T-helper 9 cell (primary cell): ENCODE measurements around the gene TCF7L1.
"Not testable (repeated sequence)": the region's sequence is repeated elsewhere in the genome, so short reads cannot be mapped to it uniquely, and the experiment has no call there.

Experiments used
- DNase-seq: peaks from one replicate; pipeline ENCODE4 v3.0.0-alpha.2; 2020

Gene TCF7L1

GRCh38 chr2:85133751-85134254 lies 611 bp downstream of the TCF7L1 start:
- no peak for DNase-seq

- no peak for DNase-seq
Measured at GRCh38 chr2:85134255-85134895, 1.2 kb downstream of the TCF7L1 start.

- DNase-seq: no peak
Measured at GRCh38 chr2:85134896-85135659, 1.9 kb downstream of the TCF7L1 start.

- DNase-seq: no peak
Measured at GRCh38 chr2:85135660-85135914, 2.4 kb downstream of the TCF7L1 start.

- no peak for DNase-seq
Measured at GRCh38 chr2:85137156-85137555, 4.0 kb downstream of the TCF7L1 start.

GRCh38 chr2:85143463-85144082 lies 10.4 kb downstream of the TCF7L1 start:
- no peak for DNase-seq

GRCh38 chr2:85145116-85145820 lies 12.1 kb downstream of the TCF7L1 start:
- DNase-seq: no peak

- DNase-seq: no peak
Measured at GRCh38 chr2:85148190-85148589, 15.0 kb downstream of the TCF7L1 start.

- no peak for DNase-seq
Measured at GRCh38 chr2:85151026-85151425, 17.8 kb downstream of the TCF7L1 start.

GRCh38 chr2:85152895-85153294 lies 19.7 kb downstream of the TCF7L1 start:
- DNase-seq: no peak

- DNase-seq: no peak
Measured at GRCh38 chr2:85154048-85154753, 21.0 kb downstream of the TCF7L1 start.

GRCh38 chr2:85155082-85155481 lies 21.9 kb downstream of the TCF7L1 start:
- DNase-seq: not testable (repeated sequence)

GRCh38 chr2:85156153-85156552 lies 23.0 kb downstream of the TCF7L1 start:
- no peak for DNase-seq

- no peak for DNase-seq
Measured at GRCh38 chr2:85156619-85157018, 23.4 kb downstream of the TCF7L1 start.

GRCh38 chr2:85157345-85157744 lies 24.2 kb downstream of the TCF7L1 start:
- no peak for DNase-seq

- no peak for DNase-seq
Measured at GRCh38 chr2:85158559-85159273, 25.5 kb downstream of the TCF7L1 start.

- no peak for DNase-seq
Measured at GRCh38 chr2:85159589-85159988, 26.4 kb downstream of the TCF7L1 start.

GRCh38 chr2:85160966-85161960 lies 28.1 kb downstream of the TCF7L1 start:
- DNase-seq: no peak

- no peak for DNase-seq
Measured at GRCh38 chr2:85162746-85163301, 29.6 kb downstream of the TCF7L1 start.

GRCh38 chr2:85163675-85164074 lies 30.5 kb downstream of the TCF7L1 start:
- no peak for DNase-seq
